A549 (cell line): ENCODE results near the gene OOSP1. TPM values are rescaled to one million over a fixed set of nuclear protein-coding genes. Genes with fewer than 3 reads are reported as not detected.

Experiments used
- ATAC-seq, 2 experiments: fragments of 200-7000 bp in 1 of 2; fragments of >200 bp in 1 of 2; cut with Nextera tagmentation in 1 of 2; cut with Tn5 transposase in 1 of 2; 3 replicates each; pipeline versions ENCODE4 v1.8.0 to v1.9.1; 2018 to 2020; ENCODE audit warnings: mild to moderate bottlenecking in 1 of 2, moderate library complexity in 1 of 2
- CTCF ChIA-PET: fragments of 300-600 bp; sonication (Branson Sonifier 250); formaldehyde crosslinking; extraction: SDS; loops from one replicate; lab custom pipeline; 2021; ENCODE audit warnings: antibody characterized with exemption, inconsistent platforms; lab: Yijun Ruan, JAX
- POLR2A ChIA-PET: fragments of 350-600 bp; formaldehyde crosslinking; extraction: SDS; loops from one replicate; lab custom pipeline; 2021; ENCODE audit warnings: antibody characterized with exemption, inconsistent platforms; lab: Yijun Ruan, JAX
- DNase-seq, 2 experiments: peaks; one replicate each; pipeline versions ENCODE4 v3.0.0 to v3.0.0-alpha.2; 2011 to 2016; ENCODE audit warnings: low read depth in 1 of 2, low spot score in 1 of 2
- FAIRE-seq: peaks from 2 replicates; lab custom pipeline; 2011; peaks lifted over from hg19 to GRCh38; lab: Jason Lieb, UNC
- H3K27ac ChIP-seq, 2 experiments: fragments of >200 bp; sonication (Bioruptor Twin); formaldehyde crosslinking; 3 replicates each; pipeline ENCODE4 v1.5.1; 2016 to 2017
- H3K4me1 ChIP-seq: fragments of >200 bp; sonication (Bioruptor Twin); formaldehyde crosslinking; 3 replicates; pipeline ENCODE4 v1.6.1; 2016
- H3K4me2 ChIP-seq: fragments of >200 bp; sonication (Bioruptor Twin); formaldehyde crosslinking; 3 replicates; pipeline ENCODE4 v1.6.1; 2016
- H3K4me3 ChIP-seq: fragments of >200 bp; sonication (Bioruptor Twin); formaldehyde crosslinking; 3 replicates; pipeline ENCODE4 v1.5.1; 2016
- H3K9me3 ChIP-seq: fragments of >200 bp; sonication (Bioruptor Twin); formaldehyde crosslinking; 3 replicates; pipeline ENCODE4 v1.6.1; 2016
- CBX8 ChIP-seq: fragments of 200-600 bp; sonication (generic); IDR thresholded peaks from 2 replicates; pipeline ENCODE4 v1.6.1; 2016
- CEBPB ChIP-seq, 2 experiments: fragments of >200 bp in 1 of 2; sonication (Bioruptor Twin) in 1 of 2; formaldehyde crosslinking in 1 of 2; IDR thresholded peaks; 2 replicates each; pipeline ENCODE4 v1.6.1; 2012 to 2016
- CHD2 ChIP-seq: fragments of 150-350 bp; IDR thresholded peaks from 2 replicates; pipeline ENCODE4 v1.6.1; 2014; ENCODE audit warnings: low read length; ENCODE audit not compliant: partially characterized antibody
- E2F6 ChIP-seq: IDR thresholded peaks from 2 replicates; pipeline ENCODE4 v1.6.1; 2012; ENCODE audit warnings: low read depth, borderline replicate concordance
- ELK1 ChIP-seq: fragments of 150-350 bp; IDR thresholded peaks from 2 replicates; pipeline ENCODE4 v1.6.1; 2014; ENCODE audit warnings: low read depth, mild to moderate bottlenecking, low read length
- EP300 ChIP-seq, 2 experiments: fragments of >200 bp; sonication (Bioruptor Twin); formaldehyde crosslinking; IDR thresholded peaks; 2 replicates in 1 of 2; 3 replicates in 1 of 2; pipeline ENCODE4 v1.6.1; 2016 to 2017
- FOSB ChIP-seq: fragments of 250-450 bp; sonication (Bioruptor Pico); IDR thresholded peaks from 2 replicates; pipeline ENCODE4 v1.5.0; 2020; ENCODE audit warnings: mild to moderate bottlenecking, moderate library complexity
- FOSL2 ChIP-seq, 2 experiments: fragments of 450-650 bp in 1 of 2; fragments of >200 bp in 1 of 2; sonication (Bioruptor Twin) in 1 of 2; formaldehyde crosslinking; IDR thresholded peaks; 2 replicates each; pipeline versions ENCODE4 v1.5.0 to v1.6.1; 2016 to 2020; ENCODE audit warnings: mild to moderate bottlenecking in 1 of 2, moderate library complexity in 1 of 2
- GATA3 ChIP-seq: IDR thresholded peaks from 2 replicates; pipeline ENCODE4 v1.6.1; 2012; ENCODE audit warnings: borderline replicate concordance
- HEYL ChIP-seq: fragments of 250-450 bp; sonication (Bioruptor Pico); IDR thresholded peaks from 2 replicates; pipeline ENCODE4 v1.8.0; 2021; ENCODE audit warnings: mild to moderate bottlenecking, moderate library complexity
- HOXB5 ChIP-seq: fragments of 250-450 bp; sonication (Bioruptor Pico); IDR thresholded peaks from 2 replicates; pipeline ENCODE4 v1.5.0; 2020; ENCODE audit warnings: mild to moderate bottlenecking, moderate library complexity
- JUN ChIP-seq, 2 experiments: fragments of >200 bp; sonication (Bioruptor Twin); formaldehyde crosslinking; IDR thresholded peaks; 2 replicates in 1 of 2; 3 replicates in 1 of 2; pipeline ENCODE4 v1.6.1; 2016 to 2017
- JUNB ChIP-seq: fragments of >200 bp; sonication (Bioruptor Twin); formaldehyde crosslinking; IDR thresholded peaks from 2 replicates; pipeline ENCODE4 v1.6.1; 2016
- MAZ ChIP-seq: fragments of 150-350 bp; IDR thresholded peaks from 2 replicates; pipeline ENCODE4 v1.6.1; 2014; ENCODE audit warnings: antibody characterized with exemption, low read depth, low read length, borderline replicate concordance
- NFE2L2 ChIP-seq: fragments of 150-350 bp; conservative IDR thresholded peaks from 2 replicates; pipeline ENCODE4 v1.6.1; 2014; ENCODE audit warnings: low read length
- POLR2AphosphoS2 ChIP-seq: conservative IDR thresholded peaks from 2 replicates; pipeline ENCODE4 v1.6.1; 2012; ENCODE audit warnings: low read length, improper control_type of control experiment, inconsistent platforms
- RAD21 ChIP-seq, 2 experiments: fragments of >200 bp in 1 of 2; sonication (Bioruptor Twin) in 1 of 2; formaldehyde crosslinking in 1 of 2; IDR thresholded peaks in 1 of 2; conservative IDR thresholded peaks in 1 of 2; 2 replicates in 1 of 2; 3 replicates in 1 of 2; pipeline ENCODE4 v1.6.1; 2012 to 2018; ENCODE audit warnings: inconsistent platforms in 1 of 2
- RARB ChIP-seq: fragments of 250-450 bp; sonication (Bioruptor Pico); IDR thresholded peaks from 2 replicates; pipeline ENCODE4 v1.8.0; 2021; ENCODE audit warnings: mild to moderate bottlenecking, moderate library complexity
- RNF2 ChIP-seq: fragments of 200-600 bp; sonication (generic); IDR thresholded peaks from 2 replicates; pipeline ENCODE4 v1.6.1; 2016; ENCODE audit warnings: low read depth, mild to moderate bottlenecking, antibody characterized with exemption, moderate library complexity, borderline replicate concordance
- SMC3 ChIP-seq: fragments of >200 bp; sonication (Bioruptor Twin); formaldehyde crosslinking; IDR thresholded peaks from 3 replicates; pipeline ENCODE4 v1.6.1; 2018; ENCODE audit warnings: inconsistent platforms
- SREBF2 ChIP-seq: fragments of 450-650 bp; IDR thresholded peaks from 2 replicates; pipeline ENCODE4 v1.6.1; 2014; ENCODE audit warnings: mild to moderate bottlenecking, moderate library complexity
- TFCP2L1 ChIP-seq: fragments of 250-450 bp; sonication (Bioruptor Pico); IDR thresholded peaks from 2 replicates; pipeline ENCODE4 v1.5.0; 2021; ENCODE audit warnings: mild to moderate bottlenecking
- TP53 ChIP-seq: fragments of 250-450 bp; sonication (Bioruptor Pico); IDR thresholded peaks from 2 replicates; pipeline ENCODE4 v1.5.0; 2021; ENCODE audit warnings: mild to moderate bottlenecking, moderate library complexity
- ZC3H11A ChIP-seq: fragments of 450-650 bp; IDR thresholded peaks from 2 replicates; pipeline ENCODE4 v1.6.1; 2014; ENCODE audit warnings: antibody characterized with exemption, mild to moderate bottlenecking
- ZNF302 ChIP-seq: fragments of 250-450 bp; sonication (Bioruptor Pico); IDR thresholded peaks from 2 replicates; pipeline ENCODE4 v1.9.0; 2021; ENCODE audit warnings: inconsistent platforms, mild to moderate bottlenecking, moderate library complexity
- ZSCAN20 ChIP-seq: fragments of 250-450 bp; sonication (Bioruptor Pico); IDR thresholded peaks from 2 replicates; pipeline ENCODE4 v1.8.0; 2022; ENCODE audit warnings: mild to moderate bottlenecking, moderate library complexity
- WGBS: methylation state at CpG from one replicate; pipeline ENCODE4 v1.1.6; 2017; ENCODE audit errors: missing lambda C conversion rate; 5-methylcytosine and 5-hydroxymethylcytosine counted together
- polyA minus RNA-seq: library from RNA; depleted of rRNA, polyadenylated mRNA; stranded (reverse); fragments of >200 nt; gene quantifications from 2 replicates; pipeline ENCODE4 v1.2.3, GENCODE V29; 2011; rRNA and poly(A)+ RNA removed
- polyA plus RNA-seq, 4 experiments: library from polyadenylated mRNA; depleted of rRNA in 3 of 4; stranded (reverse); fragments of >200 nt; fragmentation: RNase III in 1 of 4; extraction: RNeasy Plus Mini Kit Qiagen cat#74134 plus additional on column Dnase treatment in 1 of 4; gene quantifications; 2 replicates in 3 of 4; 3 replicates in 1 of 4; pipeline ENCODE4 v1.2.3, GENCODE V29; 2011 to 2017
- TF ChIP-seq, protein P1 (sequence below): fragments of 250-450 bp; sonication (Bioruptor Pico); IDR thresholded peaks from 2 replicates; pipeline ENCODE4 v1.5.0; 2021; ENCODE audit warnings: mild to moderate bottlenecking, moderate library complexity, borderline replicate concordance
- TF ChIP-seq, protein P2 (sequence below): fragments of >200 bp; sonication (Bioruptor Twin); formaldehyde crosslinking; IDR thresholded peaks from 3 replicates; pipeline ENCODE4 v1.6.1; 2016

Gene OOSP1, protein sequence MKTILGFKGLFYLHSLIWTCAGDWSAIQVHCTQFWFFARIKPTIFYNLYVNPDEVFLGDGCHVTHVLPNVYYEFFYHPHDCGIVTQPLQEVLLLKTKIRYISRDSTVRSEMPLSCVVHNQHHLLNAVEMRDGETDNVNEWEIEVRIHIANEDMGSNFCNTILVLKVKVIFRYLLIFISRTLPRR
- polyA plus RNA-seq (2011; rRNA removed) (not detected in 2 replicates), polyA plus RNA-seq (2017; fragmentation: RNase III; extraction: RNeasy Plus Mini Kit Qiagen cat#74134 plus additional on column Dnase treatment) (not detected in 3 replicates), polyA minus RNA-seq (not detected in 2 replicates)
- not detected in 2 replicates for polyA plus RNA-seq (2012; cell fraction: cytosol; rRNA removed)
- polyA plus RNA-seq (2012; cell fraction: nucleus; rRNA removed) = not detected in 2 replicates

DNA sequence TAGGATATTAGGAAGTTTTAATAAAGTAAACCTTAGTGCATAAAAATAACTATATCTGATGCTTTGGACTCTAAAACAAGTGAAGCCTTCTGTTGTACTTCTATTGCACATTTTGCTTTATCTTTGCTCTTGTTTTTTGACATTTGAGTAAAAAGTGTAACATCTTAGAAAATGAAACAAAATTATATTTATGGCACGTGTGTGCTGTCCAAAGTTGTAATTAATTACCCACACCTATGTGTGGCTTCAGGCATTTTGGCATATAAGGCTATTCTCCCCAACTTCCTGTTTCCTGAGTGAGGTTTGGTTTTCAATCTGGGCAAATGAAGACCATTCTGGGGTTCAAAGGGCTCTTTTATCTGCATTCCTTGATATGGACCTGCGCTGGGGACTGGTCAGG is at the start of gene OOSP1:
Gene OOSP1 (plus strand): TSS at position 301 of the 400 bp plus-strand sequence. CDS start 23 bp downstream, at position 324.
- no peak within 1 kb of the TSS for H3K4me3 ChIP-seq
- H3K4me1 ChIP-seq = no peaks in the 10 kb centered on the region
- no peak for TF ChIP-seq FOSL2 (IDR thresholded peaks at IDR 0.05)
- no peak for TF ChIP-seq FOSL2 (CRISPR knock-in tag; IDR thresholded peaks at IDR 0.05)
- no peak for TF ChIP-seq TP53
- no peak for TF ChIP-seq RARB
- TF ChIP-seq, protein P1, sequence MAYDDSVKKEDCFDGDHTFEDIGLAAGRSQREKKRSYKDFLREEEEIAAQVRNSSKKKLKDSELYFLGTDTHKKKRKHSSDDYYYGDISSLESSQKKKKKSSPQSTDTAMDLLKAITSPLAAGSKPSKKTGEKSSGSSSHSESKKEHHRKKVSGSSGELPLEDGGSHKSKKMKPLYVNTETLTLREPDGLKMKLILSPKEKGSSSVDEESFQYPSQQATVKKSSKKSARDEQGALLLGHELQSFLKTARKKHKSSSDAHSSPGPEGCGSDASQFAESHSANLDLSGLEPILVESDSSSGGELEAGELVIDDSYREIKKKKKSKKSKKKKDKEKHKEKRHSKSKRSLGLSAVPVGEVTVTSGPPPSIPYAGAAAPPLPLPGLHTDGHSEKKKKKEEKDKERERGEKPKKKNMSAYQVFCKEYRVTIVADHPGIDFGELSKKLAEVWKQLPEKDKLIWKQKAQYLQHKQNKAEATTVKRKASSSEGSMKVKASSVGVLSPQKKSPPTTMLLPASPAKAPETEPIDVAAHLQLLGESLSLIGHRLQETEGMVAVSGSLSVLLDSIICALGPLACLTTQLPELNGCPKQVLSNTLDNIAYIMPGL = no peak
- TF ChIP-seq SMC3 = no peak
- TF ChIP-seq CHD2 = no peak
- no peak for TF ChIP-seq CBX8
- TF ChIP-seq ZNF302 (CRISPR knock-in tag) = no peak
- H3K4me2 ChIP-seq = no peak within 1 kb of the TSS
- DNase-seq (no peak), ATAC-seq (no peak), FAIRE-seq (no peak)
- H3K9me3 ChIP-seq = no peaks in the 10 kb centered on the region
- WGBS = 2% methylated on average over 2 of the region's 2 CpGs
- ChIA-PET CTCF (no interaction called here), POLR2A (no interaction called here)
- H3K27ac ChIP-seq = no peak within 1 kb of the TSS

- 11% methylated on average over 4 of the region's 4 CpGs for WGBS
- H3K27ac ChIP-seq = no peak overlapping the region
- POLR2A ChIA-PET = no interaction called here
- DNase-seq (no peak), FAIRE-seq (no peak), ATAC-seq (no peak)
- CTCF ChIA-PET = interaction anchor here (1.6 kb wide), 1 partner anchor 69 kb away, joined by 4 read pairs; no protein-coding TSS in a partner anchor
- no peaks in the 10 kb centered on the region for H3K4me1 ChIP-seq
- TF ChIP-seq TP53 = no peak
- TF ChIP-seq NFE2L2 = no peak
- no peak for TF ChIP-seq TFCP2L1 (CRISPR knock-in tag)
- TF ChIP-seq EP300 (IDR thresholded peaks at IDR 0.05) = no peak
- no peak for TF ChIP-seq ZC3H11A
- TF ChIP-seq HOXB5 = no peak
- no peak for TF ChIP-seq POLR2AphosphoS2
- no peak for TF ChIP-seq JUN (IDR thresholded peaks at IDR 0.05)
- no peak for TF ChIP-seq FOSL2 (IDR thresholded peaks at IDR 0.05)
- no peak for TF ChIP-seq FOSL2 (CRISPR knock-in tag; IDR thresholded peaks at IDR 0.05)
- no peak for TF ChIP-seq E2F6
- H3K9me3 ChIP-seq = 0 out of 3 replicates have a peak, but pooled peaks cover 3% of the 10 kb centered on the region
- H3K4me3 ChIP-seq = no peak overlapping the region
- no peak overlapping the region for H3K4me2 ChIP-seq
Observed at GRCh38 chr11:59891781-59892181, 46.5 kb upstream of the OOSP1 start.

GRCh38 chr11:59894616-59895015 is 43.6 kb upstream of the OOSP1 start:
- H3K9me3 ChIP-seq = no peaks in the 10 kb centered on the region
- no peak overlapping the region for H3K4me3 ChIP-seq
- no peak for TF ChIP-seq HEYL
- no peak for TF ChIP-seq ZNF302 (CRISPR knock-in tag)
- no peak for TF ChIP-seq GATA3
- TF ChIP-seq ZSCAN20 (CRISPR knock-in tag) = no peak
- no peak for TF ChIP-seq JUNB
- TF ChIP-seq FOSB (CRISPR knock-in tag) = no peak
- TF ChIP-seq, protein P1 = no peak
- no peak for TF ChIP-seq MAZ
- TF ChIP-seq ELK1 = no peak
- no peak for TF ChIP-seq RNF2
- TF ChIP-seq, protein P2, sequence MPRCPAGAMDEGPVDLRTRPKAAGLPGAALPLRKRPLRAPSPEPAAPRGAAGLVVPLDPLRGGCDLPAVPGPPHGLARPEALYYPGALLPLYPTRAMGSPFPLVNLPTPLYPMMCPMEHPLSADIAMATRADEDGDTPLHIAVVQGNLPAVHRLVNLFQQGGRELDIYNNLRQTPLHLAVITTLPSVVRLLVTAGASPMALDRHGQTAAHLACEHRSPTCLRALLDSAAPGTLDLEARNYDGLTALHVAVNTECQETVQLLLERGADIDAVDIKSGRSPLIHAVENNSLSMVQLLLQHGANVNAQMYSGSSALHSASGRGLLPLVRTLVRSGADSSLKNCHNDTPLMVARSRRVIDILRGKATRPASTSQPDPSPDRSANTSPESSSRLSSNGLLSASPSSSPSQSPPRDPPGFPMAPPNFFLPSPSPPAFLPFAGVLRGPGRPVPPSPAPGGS = no peak
- TF ChIP-seq RAD21 (conservative IDR thresholded peaks at IDR 0.05 in 1 of 2, IDR thresholded peaks at IDR 0.05 in 1 of 2) = no peak
- no peak for TF ChIP-seq SREBF2
- TF ChIP-seq CEBPB (IDR thresholded peaks at IDR 0.05) = no peak
- no peak for TF ChIP-seq CHD2
- TF ChIP-seq, all 56 proteins: peak for 0
- ChIA-PET POLR2A (no interaction called here), CTCF (no interaction called here)
- DNase-seq = no peak
- no peaks in the 10 kb centered on the region for H3K4me1 ChIP-seq
- 7% methylated on average over 1 of the region's 1 CpG for WGBS
- no peak for ATAC-seq
- H3K27ac ChIP-seq = no peak overlapping the region
- FAIRE-seq = no peak
- H3K4me2 ChIP-seq = no peak overlapping the region
